HG03565 (cell line): ENCODE data around the gene CLOCK.
A peak's percentile ranks its signal among the peaks of the same experiment; 100 is the strongest.

Experiments
- ATAC-seq: cut with Tn5 transposase; IDR thresholded peaks from one replicate; pipeline ENCODE4 v1.9.1; 2021; ENCODE audit warnings: mild to moderate bottlenecking, moderate library complexity; ENCODE audit not compliant: unreplicated experiment

Gene CLOCK

DNA sequence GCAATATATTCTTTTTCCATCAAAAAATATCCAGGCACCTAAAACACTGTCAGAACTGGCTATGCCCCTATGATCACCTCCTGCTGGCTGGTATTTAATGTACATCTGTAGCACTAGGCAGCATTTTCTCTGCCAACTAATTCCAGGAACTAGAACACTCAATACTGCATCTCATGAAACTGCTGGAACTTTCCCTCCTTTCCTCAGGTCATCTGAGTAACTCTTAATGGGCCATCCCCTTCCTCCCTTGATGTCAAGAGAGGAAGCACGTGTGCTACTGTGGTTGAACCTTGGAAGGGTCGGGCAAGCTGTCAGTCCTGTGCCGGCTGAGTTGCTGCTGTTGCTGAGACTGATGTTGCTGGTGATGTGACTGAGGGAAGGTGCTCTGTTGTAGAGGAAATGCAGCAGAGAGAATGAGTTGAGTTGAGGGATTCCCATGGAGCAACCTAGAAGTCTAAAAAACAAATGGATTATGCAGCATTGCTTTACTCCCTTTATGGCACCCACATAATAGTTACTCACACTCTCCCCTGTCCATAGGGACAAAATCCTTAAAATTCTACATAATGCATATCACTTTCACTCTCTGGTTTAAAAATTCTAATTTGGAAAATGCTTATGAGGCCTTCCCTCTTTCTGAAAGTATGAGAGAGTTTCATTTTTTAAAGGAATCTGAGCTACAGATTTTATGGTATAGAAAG, 111.4 kb downstream of the CLOCK start:
- ATAC-seq, result peak; percentile 73

DNA sequence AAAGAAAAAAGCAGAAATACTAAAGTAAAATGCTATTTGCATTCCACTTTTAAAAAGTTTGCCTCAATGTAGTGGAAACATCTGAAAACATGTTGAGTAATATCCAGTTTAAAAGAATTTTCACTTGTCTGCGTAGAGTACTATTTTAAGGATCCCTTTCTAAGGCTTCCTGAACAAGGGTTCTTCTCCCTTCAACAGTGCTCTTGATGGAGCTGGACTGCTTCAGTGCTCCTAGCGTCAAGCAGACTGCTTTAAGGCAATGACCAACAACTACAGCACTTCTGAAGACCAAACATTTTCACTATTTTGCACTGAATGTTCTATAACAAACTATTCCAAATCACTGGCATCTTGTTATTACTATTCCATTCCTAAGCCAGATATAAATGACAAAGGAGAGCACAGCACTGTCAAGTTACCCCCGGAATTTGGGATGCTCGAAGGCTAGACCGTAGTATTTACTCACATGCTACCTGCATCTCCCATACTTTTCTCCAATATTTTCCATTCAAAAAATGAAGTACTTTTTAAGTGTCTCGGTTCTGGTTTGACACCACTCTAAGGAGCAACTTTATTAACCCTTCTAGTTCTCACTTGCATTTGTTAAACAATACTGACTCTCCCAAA, 114.9 kb downstream of the CLOCK start:
- ATAC-seq, result no peak

DNA sequence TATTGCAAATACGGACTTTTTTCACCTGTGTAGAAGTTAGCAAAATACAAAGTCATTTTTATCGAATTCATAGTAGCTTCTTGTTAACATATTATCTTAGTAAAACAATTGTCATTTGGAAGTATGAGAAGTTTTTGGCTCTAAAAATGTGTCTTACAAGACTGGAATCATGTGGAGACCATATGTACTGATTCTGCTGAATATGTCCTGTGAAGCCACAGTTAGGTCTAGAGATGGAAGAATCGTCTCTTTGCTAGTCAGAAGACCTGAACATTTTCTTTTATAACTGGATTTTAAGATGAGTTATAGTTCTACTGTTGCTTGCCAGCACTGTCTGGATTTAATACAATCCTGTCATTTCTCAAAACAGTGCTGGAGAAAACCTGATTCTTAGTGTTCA, 121.9 kb downstream of the CLOCK start:
- no peak for ATAC-seq

DNA sequence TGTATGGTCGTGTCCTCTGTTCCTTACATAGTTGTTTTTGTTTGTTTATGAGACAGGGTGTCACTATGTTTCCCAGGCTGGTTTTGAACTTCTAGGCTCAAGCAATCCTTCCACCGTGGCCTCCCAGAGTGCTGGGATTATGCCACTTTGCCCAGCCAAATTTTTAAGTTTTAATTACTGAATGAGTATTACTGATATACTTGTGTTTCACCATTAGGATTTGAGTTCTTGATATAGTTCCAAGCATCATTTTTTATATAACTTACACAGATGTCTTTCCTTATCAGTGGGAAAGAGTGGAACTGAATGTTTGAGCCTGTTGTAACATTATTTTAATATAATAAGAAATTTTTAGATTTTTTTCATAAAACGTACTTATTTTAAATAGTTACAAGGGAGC, 130.5 kb downstream of the CLOCK start:
- no peak for ATAC-seq

DNA sequence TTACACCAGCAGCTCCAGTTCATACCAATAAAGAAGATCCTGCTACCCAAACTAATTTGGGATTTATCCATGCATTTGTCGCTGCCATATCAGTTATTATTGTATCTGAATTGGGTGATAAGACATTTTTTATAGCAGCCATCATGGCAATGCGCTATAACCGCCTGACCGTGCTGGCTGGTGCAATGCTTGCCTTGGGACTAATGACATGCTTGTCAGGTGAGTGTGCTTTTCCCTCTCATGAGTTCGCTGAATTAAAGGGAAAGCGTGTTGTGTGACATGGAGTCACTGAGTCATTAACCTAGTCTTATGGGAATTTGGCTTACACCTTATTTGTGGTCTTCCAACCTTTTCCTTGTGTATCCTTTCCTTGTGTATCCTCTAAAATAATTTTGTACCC, 135.1 kb downstream of the CLOCK start:
- no peak for ATAC-seq

DNA sequence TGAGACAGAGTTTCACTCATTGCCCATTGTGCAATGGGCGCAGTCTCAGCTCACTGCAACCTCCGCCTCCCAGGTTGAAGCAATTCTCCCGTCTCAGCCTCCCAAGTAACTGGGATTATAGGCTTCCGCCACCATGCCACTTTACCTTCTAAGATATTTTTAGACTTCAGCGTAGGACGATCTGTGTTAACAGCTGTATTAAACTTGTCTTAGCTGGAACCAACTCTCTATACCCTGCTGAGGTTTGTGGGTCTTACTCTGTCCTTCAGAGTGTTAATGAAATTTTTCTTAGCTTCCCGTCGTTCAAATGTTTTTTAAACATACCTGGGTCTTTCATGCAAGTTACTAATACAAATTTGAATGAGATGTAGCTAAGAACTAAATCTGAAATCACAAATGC, 136.3 kb downstream of the CLOCK start:
- ATAC-seq, result no peak

DNA sequence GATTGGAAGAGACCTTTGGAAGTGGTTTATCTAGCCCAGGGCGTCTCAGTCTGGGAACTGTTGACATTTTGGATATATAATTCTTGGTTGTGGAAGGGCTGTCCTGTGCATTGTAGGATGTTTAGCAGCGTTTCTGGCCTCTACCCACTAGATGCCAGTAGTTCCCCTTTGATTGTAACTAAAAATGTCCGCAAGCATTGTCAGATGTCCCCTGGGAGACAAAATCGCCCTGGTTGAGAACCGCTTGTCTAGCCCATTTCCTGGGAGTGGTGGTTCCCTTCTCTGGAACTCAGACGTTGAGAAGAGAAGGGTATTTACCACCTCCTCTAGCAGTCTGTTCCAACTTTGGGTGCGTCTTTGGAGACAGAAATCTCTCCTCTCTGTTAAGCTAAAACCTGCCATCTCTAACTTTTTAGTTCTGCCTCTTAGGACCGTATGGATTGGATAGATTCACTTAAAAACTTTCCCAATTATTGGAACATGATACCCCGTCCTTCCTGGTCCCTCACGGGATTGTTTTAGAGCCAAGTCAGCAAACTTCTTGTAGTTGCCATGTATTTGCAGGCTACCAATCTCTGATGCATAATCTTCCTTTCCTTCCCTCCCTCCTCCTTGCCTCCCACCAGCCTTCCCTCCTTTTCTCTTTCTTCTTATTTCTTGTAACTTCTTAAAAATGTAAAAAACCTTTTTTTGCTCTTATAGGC, 137.1 kb downstream of the CLOCK start:
- ATAC-seq, result peak; percentile 67

DNA sequence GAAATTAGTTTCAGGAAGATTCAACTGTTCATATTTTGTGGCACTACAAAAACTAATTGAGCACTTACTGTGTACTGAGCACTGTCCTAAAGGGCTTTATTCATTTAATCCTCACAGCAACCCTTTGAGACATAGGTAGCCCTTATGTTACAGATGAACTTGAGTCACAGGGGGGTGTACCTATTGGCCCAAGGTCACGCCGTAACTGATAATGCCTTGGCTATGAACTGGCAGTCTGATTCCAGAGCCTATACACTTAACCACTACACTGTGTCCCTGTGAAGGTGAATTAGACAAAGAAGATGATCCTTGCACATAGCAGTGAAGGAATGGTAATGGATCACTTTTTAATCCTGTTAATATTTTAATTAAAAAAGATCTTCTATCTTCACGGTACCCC, 138.9 kb downstream of the CLOCK start:
- no peak for ATAC-seq

DNA sequence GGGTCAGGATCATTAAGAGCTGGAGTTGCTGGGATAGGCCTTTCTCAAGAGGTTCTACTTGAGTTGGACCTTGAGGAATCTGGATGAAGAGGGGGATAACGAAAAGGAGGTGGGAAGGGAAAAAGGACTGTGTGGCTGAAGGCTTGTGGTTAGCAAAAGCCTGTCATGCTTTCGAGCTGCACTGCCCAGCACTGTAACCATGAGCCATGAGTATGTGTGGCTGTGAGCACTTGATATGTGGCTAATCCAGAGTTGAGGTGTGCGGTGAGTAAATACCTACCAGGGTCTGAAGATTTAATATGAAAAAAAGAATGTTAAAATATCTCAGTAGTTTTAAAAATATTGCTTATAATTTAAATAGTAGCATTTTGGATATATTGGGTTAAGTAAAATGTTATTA, 139.6 kb downstream of the CLOCK start:
- no peak for ATAC-seq

DNA sequence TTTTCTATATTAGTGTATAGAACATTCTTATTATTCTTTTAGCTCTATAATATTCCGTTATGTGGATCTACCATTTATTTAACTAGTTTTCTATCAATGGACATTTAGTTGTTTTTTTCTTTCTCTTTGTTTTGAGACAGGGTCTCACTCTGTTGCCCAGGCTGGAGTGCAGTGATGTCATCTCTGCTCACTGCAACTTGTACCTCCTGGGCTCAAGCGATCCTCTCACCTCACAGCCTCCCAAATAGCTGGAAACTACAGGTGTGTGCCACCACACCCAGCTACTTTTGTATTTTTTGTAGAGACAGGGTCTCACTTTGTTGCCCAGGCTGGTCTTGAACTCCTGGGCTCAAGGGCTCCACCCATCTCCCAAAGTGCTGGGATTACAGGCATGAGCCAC, 140.2 kb downstream of the CLOCK start:
- ATAC-seq, result no peak

DNA sequence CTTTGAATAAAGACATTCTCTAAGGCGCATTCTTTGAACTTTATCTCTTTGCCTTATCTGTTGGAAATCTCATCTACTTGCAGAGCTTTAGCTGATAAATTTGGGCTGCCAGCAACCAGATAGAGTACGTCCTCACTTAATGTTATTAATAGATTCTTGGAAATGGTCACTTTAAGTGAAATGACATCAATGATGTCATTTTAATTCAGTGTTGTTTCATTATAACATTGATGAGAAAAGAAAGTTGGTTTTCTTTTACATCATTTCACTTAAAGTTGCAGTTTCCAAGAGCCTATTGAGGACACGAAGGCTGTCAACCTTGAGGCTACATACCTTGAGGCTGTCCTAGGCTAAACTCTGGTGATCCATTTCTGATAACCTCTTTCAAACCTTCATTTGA, 141.6 kb downstream of the CLOCK start:
- no peak for ATAC-seq

DNA sequence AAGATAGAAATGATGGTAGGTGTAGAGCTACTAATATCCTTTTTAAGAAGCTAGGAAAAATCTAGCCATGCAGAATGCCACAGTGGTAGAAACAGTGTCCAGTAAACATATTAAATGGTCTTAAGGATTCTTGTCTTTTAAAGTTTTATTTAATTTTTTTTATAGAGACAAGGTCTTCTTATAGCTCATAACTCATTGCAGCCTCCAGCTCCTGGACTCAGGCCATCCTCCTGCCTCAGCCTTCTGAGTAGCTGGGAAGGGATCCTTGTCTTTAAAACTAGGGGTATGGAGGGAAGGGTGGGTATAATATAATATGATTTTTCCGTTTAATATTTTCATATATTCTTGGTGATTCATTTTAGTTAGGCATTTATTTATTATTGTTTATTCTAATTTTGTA, 147.1 kb downstream of the CLOCK start:
- ATAC-seq, result no peak

DNA sequence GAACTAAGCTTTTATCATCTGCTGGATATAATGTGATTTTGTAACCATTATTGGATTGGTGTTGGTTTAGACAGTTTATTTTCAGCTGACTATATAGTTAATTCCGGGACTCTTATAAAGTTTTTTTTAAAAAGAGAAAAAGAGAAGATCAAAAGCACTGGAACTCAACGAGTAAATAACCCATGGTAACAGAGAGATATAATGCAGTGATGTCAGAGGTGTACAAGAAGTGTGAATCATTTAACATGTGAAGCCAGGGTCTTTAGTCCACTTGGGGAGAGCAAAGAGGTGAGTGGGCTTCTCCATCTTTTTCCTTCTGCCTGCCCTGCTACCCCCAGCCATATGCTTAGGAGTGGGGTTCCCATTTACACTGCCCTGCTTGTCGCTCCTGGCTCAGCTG, 147.7 kb downstream of the CLOCK start:
- no peak for ATAC-seq

DNA sequence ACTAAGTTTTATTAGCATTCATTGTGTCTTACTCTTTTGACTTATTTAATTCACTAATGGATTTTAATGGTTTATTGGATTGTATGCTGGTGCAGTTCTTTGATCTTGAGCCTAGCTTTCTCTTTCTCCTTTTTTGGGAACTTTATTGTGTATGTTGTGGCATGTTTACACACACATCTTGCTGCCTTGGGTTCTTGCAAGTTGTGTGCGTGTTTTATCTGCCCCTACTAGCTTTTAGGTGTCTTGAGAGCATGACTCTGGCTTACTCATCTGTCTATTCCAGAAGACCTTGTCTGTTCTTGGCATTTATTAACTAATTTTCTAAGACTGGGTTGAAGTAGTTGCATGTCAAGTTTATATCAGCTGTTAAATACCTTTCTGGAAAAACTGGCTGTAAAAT, 148.2 kb downstream of the CLOCK start:
- no peak for ATAC-seq

DNA sequence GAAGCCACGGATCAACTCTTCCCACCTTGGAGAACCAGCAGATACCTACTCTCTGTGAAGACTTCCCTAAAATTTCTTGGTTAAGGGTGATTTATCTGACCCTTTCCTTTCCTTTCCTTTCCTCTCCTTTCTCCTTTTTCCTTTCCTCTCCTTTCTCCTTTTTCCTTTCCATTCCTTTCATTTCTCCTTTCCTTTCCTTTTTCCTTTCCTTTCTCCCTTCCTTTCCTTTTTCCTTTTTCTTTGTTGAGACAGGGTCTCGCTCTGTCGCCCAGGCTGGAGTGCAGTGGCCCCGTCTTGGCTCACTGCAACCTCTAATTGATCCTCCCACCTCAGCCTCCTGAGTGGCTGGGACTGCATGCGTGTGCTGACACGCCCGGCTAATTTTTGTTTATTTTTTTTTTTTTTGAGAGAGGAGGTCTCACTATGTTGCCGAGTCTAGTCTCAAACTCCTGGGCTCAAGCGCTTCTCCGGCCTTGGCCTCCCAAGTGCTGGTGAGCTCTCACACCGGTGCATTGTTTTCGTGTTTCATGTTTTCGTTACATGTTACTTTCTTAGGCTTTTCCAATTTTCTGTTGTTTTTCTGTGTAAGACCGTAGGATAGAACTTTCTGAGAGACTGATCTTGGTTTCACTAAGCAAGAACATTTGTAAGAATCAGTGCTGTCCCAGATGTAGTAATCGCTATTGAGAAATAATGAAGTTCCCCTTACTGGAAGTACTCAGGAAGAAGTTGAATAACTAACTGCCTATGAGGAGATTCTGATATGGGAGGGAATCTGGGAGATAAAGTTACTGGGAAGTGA, 149.0 kb downstream of the CLOCK start:
- ATAC-seq, result no peak

DNA sequence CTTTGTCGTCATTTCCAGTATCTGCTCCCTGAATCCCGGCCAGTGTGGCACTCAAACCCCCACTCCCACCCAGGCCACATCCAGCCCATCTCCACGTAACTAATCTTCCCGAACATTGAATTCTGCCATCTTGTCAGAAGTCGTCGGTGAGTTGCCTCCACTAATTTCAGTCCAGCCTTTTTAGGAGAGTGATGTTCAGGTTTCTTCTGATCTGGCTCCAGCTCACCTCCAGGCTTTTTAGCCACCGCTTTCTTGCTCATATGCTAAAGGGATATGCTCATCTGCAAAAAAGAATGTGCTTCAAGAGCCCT, 149.6 kb downstream of the CLOCK start:
- no peak for ATAC-seq

DNA sequence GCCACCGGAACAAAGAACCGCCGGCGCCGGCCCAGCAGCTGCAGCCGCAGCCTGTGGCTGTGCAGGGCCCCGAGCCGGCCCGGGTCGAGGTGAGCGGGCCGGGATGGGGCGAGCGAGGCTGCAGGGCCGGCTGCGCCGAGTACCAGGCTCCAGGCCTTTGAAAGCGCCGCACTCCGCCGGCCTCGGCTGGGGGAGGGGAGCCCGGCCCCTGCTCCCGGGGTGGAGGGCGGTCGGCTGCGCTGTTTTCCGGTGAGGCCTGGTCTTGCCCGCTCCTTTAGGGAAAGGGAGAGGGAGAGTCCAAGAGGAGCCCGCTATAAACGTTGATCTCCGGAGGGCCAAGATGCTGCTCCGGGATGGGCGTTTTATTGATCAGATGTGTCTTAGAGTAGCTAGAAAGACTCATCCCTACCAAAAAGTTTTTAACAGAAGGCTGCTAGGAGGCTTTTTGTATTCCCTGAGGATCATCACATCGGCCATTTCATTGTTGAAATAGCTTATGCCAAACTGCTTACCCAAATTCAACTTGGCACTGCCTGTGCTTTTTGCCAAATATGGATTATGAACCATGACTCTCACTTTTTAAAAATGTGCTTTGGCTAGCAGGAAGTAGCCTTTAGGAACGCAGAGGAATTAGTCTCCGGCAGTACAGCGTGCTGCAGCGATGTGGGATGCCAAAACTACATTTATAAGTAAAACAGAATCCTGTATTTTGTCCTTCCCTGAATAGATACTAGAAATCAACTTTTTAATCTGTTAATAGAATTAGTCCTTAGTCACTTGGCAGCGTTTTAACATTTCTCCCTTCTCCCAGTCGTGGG, 150.2 kb downstream of the CLOCK start:
- peak; percentile 15 for ATAC-seq

DNA sequence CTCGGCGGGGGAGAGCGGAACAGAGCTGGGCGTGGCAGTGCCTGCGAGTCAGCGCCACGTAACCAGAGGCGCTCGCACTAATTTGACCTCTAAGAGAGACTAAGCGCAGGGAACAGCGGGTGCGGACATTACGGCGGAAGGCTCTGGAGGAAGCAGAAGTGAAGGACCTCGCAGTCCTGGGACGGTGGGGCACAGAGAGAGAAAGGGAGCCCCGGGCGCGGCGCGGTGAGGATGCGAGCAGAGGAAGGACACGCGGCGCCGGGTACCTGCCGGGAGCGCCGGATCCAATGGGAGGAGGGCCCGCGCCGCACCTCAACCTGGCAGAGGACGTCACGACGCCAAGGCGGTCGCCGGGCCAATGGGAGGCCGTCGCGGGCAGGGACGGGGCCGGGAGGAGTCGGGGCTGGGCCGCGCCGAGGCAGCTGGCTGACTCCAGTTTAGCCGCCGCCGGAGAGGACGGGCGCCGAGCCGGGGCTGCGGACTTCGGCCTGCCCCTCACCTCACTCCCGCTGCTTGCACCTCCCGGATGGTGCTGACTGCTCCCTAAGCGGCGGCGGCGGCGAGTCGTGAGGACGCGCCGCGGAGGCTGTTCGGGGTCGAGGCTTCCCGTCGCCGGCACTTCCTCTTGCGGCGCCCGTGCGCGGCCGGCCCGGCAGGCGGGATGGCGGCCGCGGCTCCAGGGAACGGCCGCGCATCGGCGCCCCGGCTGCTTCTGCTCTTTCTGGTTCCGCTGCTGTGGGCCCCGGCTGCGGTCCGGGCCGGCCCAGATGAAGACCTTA, 151.0 kb downstream of the CLOCK start, which contains the start of gene TMEM165:
Gene TMEM165 (plus strand): TSS at position 429 of the 779 bp plus-strand sequence. CDS start 233 bp downstream, at position 662.
- peak; percentile 81 for ATAC-seq

DNA sequence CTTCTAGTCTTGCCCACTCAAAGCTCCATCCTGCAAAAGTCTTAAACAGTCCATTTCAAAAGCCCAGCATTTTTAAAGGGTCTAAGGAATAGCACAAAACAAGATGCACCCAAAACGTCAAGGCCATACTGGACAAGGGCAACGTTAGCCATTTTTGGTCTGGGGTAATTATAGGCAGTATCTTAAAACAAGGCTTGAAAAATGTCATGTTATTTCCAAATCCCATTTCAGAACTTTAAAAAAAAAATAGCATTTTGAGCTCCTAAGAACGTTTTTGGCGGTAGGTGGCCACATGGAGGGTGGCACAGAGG, 151.5 kb downstream of the CLOCK start:
- ATAC-seq, result no peak
